ENCODE measurements around the gene ANKAR.
"Not testable (repeated sequence)": the region's sequence is repeated elsewhere in the genome, so short reads cannot be mapped to it uniquely, and the experiment has no call there.

The ANKAR gene

GRCh38 chr2:189674374-189675112 is at the start of gene ANKAR:
ANKAR (plus strand) TSS chr2:189674670; CDS start chr2:189676491, 1,821 bp downstream.
- DNase-seq (ENCODE audit: low read depth in 2 of 2) = peak; percentile 62 to 69

- no peak for DNase-seq (ENCODE audit: low read depth in 2 of 2)
Measured at GRCh38 chr2:189625636-189626035, 48.8 kb upstream of the ANKAR start.

- no peak for DNase-seq (ENCODE audit: low read depth in 2 of 2)
Measured at GRCh38 chr2:189627789-189628188, 46.7 kb upstream of the ANKAR start.

- DNase-seq (ENCODE audit: low read depth in 2 of 2) = no peak
Measured at GRCh38 chr2:189628817-189629530, 45.5 kb upstream of the ANKAR start.

- DNase-seq (ENCODE audit: low read depth in 2 of 2) = no peak
Measured at GRCh38 chr2:189629531-189630453, 44.7 kb upstream of the ANKAR start.

GRCh38 chr2:189631849-189632248 is 42.6 kb upstream of the ANKAR start:
- DNase-seq (ENCODE audit: low read depth in 2 of 2) = no peak

GRCh38 chr2:189633392-189633811 is 41.1 kb upstream of the ANKAR start:
- DNase-seq (ENCODE audit: low read depth in 2 of 2) = no peak

GRCh38 chr2:189635353-189635752 is 39.1 kb upstream of the ANKAR start:
- no peak for DNase-seq (ENCODE audit: low read depth in 2 of 2)

- no peak for DNase-seq (ENCODE audit: low read depth in 2 of 2)
Measured at GRCh38 chr2:189638301-189639006, 36.0 kb upstream of the ANKAR start.

GRCh38 chr2:189639007-189639609 is 35.4 kb upstream of the ANKAR start:
- DNase-seq (ENCODE audit: low read depth in 2 of 2) = no peak

- no peak for DNase-seq (ENCODE audit: low read depth in 2 of 2)
Measured at GRCh38 chr2:189641002-189641401, 33.5 kb upstream of the ANKAR start.

- DNase-seq (ENCODE audit: low read depth in 2 of 2) = peak in 1 of 2 experiments; percentile 33
Measured at GRCh38 chr2:189641590-189641989, 32.9 kb upstream of the ANKAR start.

GRCh38 chr2:189646521-189646920 is 27.9 kb upstream of the ANKAR start:
- no peak for DNase-seq (ENCODE audit: low read depth in 2 of 2)

GRCh38 chr2:189648846-189649509 is 25.5 kb upstream of the ANKAR start:
- no peak for DNase-seq (ENCODE audit: low read depth in 2 of 2)

GRCh38 chr2:189651284-189651683 is 23.2 kb upstream of the ANKAR start:
- DNase-seq (ENCODE audit: low read depth in 2 of 2) = no peak

GRCh38 chr2:189653464-189653863 is 21.0 kb upstream of the ANKAR start:
- not testable (repeated sequence) for DNase-seq (ENCODE audit: low read depth in 2 of 2)

- no peak for DNase-seq (ENCODE audit: low read depth in 2 of 2)
Measured at GRCh38 chr2:189654641-189655040, 19.8 kb upstream of the ANKAR start.

- no peak for DNase-seq (ENCODE audit: low read depth in 2 of 2)
Measured at GRCh38 chr2:189657867-189658266, 16.6 kb upstream of the ANKAR start.

GRCh38 chr2:189658306-189659212 is 15.9 kb upstream of the ANKAR start:
- no peak for DNase-seq (ENCODE audit: low read depth in 2 of 2)

Measured in stimulated activated CD4-positive, alpha-beta T cell treated with anti-CD3 and anti-CD28 coated beads, Interleukin-12 subunit alpha, Interleukin-12 subunit beta, amount 100 ng/mL, for 24 hours (primary cell).